ENCODE results near the gene MYL4.
"Not testable (repeated sequence)": the region's sequence is repeated elsewhere in the genome, so short reads cannot be mapped to it uniquely, and the experiment has no call there.

The MYL4 gene

GRCh38 chr17:47222047-47222446 lies 12.9 kb downstream of the MYL4 start:
- no peak for DNase-seq

- DNase-seq: no peak
Observed at GRCh38 chr17:47223007-47223406, 13.9 kb downstream of the MYL4 start.

GRCh38 chr17:47223460-47223859 lies 14.3 kb downstream of the MYL4 start:
- no peak for DNase-seq

- DNase-seq: not testable (repeated sequence)
Observed at GRCh38 chr17:47224077-47224476, 14.9 kb downstream of the MYL4 start.

- DNase-seq: no peak
Observed at GRCh38 chr17:47224966-47225365, 15.8 kb downstream of the MYL4 start.

- DNase-seq: no peak
Observed at GRCh38 chr17:47225436-47225858, 16.3 kb downstream of the MYL4 start.

GRCh38 chr17:47225911-47226688 lies 17.0 kb downstream of the MYL4 start:
- no peak for DNase-seq

- no peak for DNase-seq
Observed at GRCh38 chr17:47227862-47228261, 18.7 kb downstream of the MYL4 start.

- peak; percentile 53 for DNase-seq
Observed at GRCh38 chr17:47229535-47230443, 20.6 kb downstream of the MYL4 start.

GRCh38 chr17:47230864-47231263 lies 21.7 kb downstream of the MYL4 start:
- no peak for DNase-seq

- DNase-seq: no peak
Observed at GRCh38 chr17:47231334-47231733, 22.2 kb downstream of the MYL4 start.

- DNase-seq: no peak
Observed at GRCh38 chr17:47231866-47232265, 22.7 kb downstream of the MYL4 start.

GRCh38 chr17:47232465-47232864 lies 23.3 kb downstream of the MYL4 start:
- no peak for DNase-seq

- no peak for DNase-seq
Observed at GRCh38 chr17:47235506-47235905, 26.4 kb downstream of the MYL4 start.

- DNase-seq: no peak
Observed at GRCh38 chr17:47235923-47236322, 26.8 kb downstream of the MYL4 start.

- no peak for DNase-seq
Observed at GRCh38 chr17:47237841-47238240, 28.7 kb downstream of the MYL4 start.

- no peak for DNase-seq
Observed at GRCh38 chr17:47238321-47239010, 29.3 kb downstream of the MYL4 start.

GRCh38 chr17:47239619-47239966 lies 30.4 kb downstream of the MYL4 start:
- no peak for DNase-seq

GRCh38 chr17:47239967-47240651 lies 31.0 kb downstream of the MYL4 start:
- DNase-seq: peak; percentile 72

GRCh38 chr17:47240806-47241205 lies 31.7 kb downstream of the MYL4 start:
- DNase-seq: no peak

- DNase-seq: no peak
Observed at GRCh38 chr17:47242648-47243047, 33.5 kb downstream of the MYL4 start.

GRCh38 chr17:47243737-47244598 lies 34.8 kb downstream of the MYL4 start:
- DNase-seq: no peak
